Activated T-helper 17 cell treated with anti-CD3 and anti-CD28 coated beads, Interleukin-2, amount 50 U/mL, for 72 hours (primary cell): ENCODE measurements around the gene AQP2. TPM values are rescaled to one million over a fixed set of nuclear protein-coding genes. Genes with fewer than 3 reads are reported as not detected.
"Not testable (repeated sequence)": the region's sequence is repeated elsewhere in the genome, so short reads cannot be mapped to it uniquely, and the experiment has no call there.

ENCODE experiments used
- ATAC-seq: fragments of 150-1000 bp; cut with Tn5 transposase; replicated peaks from 2 replicates; pipeline ENCODE4 v1.10.0; 2021; ENCODE audit warnings: mild to moderate bottlenecking, moderate library complexity
- H3K27ac Mint-ChIP-seq: one replicate; pipeline ENCODE4 v1.8.0; 2022; ENCODE audit warnings: mixed read lengths
- H3K27me3 Mint-ChIP-seq: one replicate; pipeline ENCODE4 v1.8.0; 2022; ENCODE audit warnings: mixed read lengths
- H3K36me3 Mint-ChIP-seq: one replicate; pipeline ENCODE4 v1.8.0; 2022; ENCODE audit warnings: low read depth, mild to moderate bottlenecking, mixed read lengths
- H3K4me1 Mint-ChIP-seq: one replicate; pipeline ENCODE4 v1.8.0; 2022; ENCODE audit warnings: mixed read lengths
- H3K4me3 Mint-ChIP-seq: one replicate; pipeline ENCODE4 v1.8.0; 2022; ENCODE audit warnings: mild to moderate bottlenecking, mixed read lengths
- H3K9me3 Mint-ChIP-seq: one replicate; pipeline ENCODE4 v1.8.0; 2022; ENCODE audit warnings: mixed read lengths
- total RNA-seq, 2 donors: library from RNA; stranded (reverse); gene quantifications; one replicate each; pipeline ENCODE4 v1.2.3, GENCODE V29; 2022

AQP2 gene
- total RNA-seq, 2 donors from 2014 or later = not detected

DNA sequence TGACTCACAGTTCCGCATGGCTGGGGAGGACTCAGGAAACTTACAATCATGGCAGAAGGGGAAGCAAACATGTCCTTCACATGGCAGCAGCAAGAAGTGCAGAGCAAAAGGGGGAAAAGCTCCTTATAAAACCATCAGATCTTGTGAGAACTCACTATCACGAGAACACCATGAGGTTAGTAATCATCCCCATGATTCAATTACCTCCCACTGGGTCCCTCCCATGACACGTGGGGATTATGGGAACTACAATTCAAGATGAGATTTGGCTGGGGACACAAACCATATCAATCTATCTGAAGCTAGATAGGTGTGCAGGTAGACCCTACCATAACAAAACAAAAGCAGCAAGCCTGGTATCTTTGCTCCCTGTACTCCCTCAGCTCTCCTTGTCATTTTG lies 35.9 kb downstream of the AQP2 start:
- peak overlapping the region; percentile 36 for H3K27ac Mint-ChIP-seq
- peaks cover 48% of the 10 kb centered on the region for H3K36me3 Mint-ChIP-seq
- not testable (repeated sequence) for H3K4me1 Mint-ChIP-seq, H3K27me3 Mint-ChIP-seq, H3K4me3 Mint-ChIP-seq, ATAC-seq, H3K9me3 Mint-ChIP-seq

- ATAC-seq = no peak
- no peak overlapping the region for H3K27ac Mint-ChIP-seq
- peaks cover 60% of the 10 kb centered on the region for H3K36me3 Mint-ChIP-seq
- no peaks in the 10 kb centered on the region for H3K27me3 Mint-ChIP-seq
- H3K4me3 Mint-ChIP-seq = no peak overlapping the region
- H3K9me3 Mint-ChIP-seq = no peaks in the 10 kb centered on the region
- peaks cover 10% of the 10 kb centered on the region for H3K4me1 Mint-ChIP-seq
These were observed 37.2 kb downstream of the AQP2 start for GRCh38 chr12:49987625-49988303.

DNA sequence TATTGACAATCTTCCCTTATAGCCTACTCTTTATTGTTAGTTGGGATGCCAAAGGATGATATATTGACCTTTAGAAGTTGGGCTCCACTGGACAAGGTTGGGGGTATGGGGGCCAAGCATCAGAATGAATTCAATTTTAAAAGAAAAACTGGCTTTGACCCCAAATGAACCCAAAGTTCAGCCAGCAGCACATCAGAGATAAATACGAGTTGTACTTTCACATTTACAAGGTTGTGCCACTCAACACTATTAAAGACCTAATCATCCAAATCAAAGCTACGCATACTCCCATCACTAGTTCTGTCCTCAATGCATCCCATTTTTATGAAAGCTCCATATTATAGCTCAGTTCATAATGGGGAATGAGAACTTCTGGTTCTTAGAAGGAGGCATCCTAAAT lies 38.9 kb downstream of the AQP2 start:
- not testable (repeated sequence) for H3K27me3 Mint-ChIP-seq, ATAC-seq, H3K4me3 Mint-ChIP-seq, H3K27ac Mint-ChIP-seq, H3K9me3 Mint-ChIP-seq, H3K4me1 Mint-ChIP-seq
- peaks cover 77% of the 10 kb centered on the region for H3K36me3 Mint-ChIP-seq

DNA sequence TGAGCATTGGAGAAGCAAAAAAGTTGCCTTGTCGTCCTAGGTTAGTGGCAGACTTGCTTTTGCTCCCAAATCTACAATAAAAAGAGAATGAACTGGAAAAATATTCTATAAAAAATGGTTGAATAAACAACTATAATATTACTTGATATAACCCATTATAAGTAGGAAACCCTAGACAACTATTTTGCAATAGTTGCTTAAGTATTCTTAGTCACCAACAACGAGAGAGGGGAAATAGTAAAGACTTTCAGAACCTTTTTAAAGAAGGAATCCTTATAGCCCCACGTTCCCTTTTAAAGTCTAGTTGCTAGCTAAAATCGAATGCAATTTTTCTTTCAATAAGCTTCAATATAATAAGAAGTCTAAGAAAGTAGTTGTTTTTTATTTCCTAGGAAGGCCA lies 39.7 kb downstream of the AQP2 start:
- ATAC-seq = no peak
- Mint-ChIP-seq H3K36me3 (peaks cover 86% of the 10 kb centered on the region), H3K9me3 (no peaks in the 10 kb centered on the region), H3K27me3 (no peaks in the 10 kb centered on the region), H3K27ac (no peak overlapping the region), H3K4me3 (no peak overlapping the region), H3K4me1 (peaks cover 10% of the 10 kb centered on the region)

GRCh38 chr12:49998453-49998852 lies 47.9 kb downstream of the AQP2 start:
- Mint-ChIP-seq H3K36me3 (peaks cover 96% of the 10 kb centered on the region), H3K4me1 (no peaks in the 10 kb centered on the region), H3K9me3 (no peaks in the 10 kb centered on the region), H3K4me3 (no peak overlapping the region), H3K27ac (no peak overlapping the region), H3K27me3 (no peaks in the 10 kb centered on the region)
- no peak for ATAC-seq

DNA sequence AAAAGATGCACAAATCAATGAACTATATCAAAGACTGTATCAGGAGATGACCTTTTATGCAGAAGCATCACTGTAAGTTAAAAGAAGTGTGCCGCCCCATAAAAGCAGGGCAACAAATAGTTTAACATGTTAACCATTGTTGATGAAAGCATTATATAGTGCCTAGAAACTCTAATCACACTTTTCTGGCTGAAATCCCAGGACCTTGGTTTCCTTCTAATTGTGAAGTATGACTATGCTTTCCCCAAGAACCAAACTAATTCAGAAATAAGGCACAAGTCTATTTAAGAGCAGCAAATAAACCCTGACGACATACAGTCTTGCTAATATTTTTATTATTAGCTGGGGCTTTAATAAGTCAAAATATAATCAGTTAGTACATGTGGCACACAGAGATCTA lies 53.1 kb downstream of the AQP2 start:
- no peaks in the 10 kb centered on the region for H3K9me3 Mint-ChIP-seq
- H3K27me3 Mint-ChIP-seq = no peaks in the 10 kb centered on the region
- no peak for ATAC-seq
- peaks cover 78% of the 10 kb centered on the region for H3K36me3 Mint-ChIP-seq
- peaks cover 3% of the 10 kb centered on the region for H3K4me1 Mint-ChIP-seq
- no peak overlapping the region for H3K4me3 Mint-ChIP-seq
- H3K27ac Mint-ChIP-seq = no peak overlapping the region

- peaks cover 72% of the 10 kb centered on the region for H3K36me3 Mint-ChIP-seq
These were observed 54.2 kb downstream of the AQP2 start for GRCh38 chr12:50004696-50005095.

DNA sequence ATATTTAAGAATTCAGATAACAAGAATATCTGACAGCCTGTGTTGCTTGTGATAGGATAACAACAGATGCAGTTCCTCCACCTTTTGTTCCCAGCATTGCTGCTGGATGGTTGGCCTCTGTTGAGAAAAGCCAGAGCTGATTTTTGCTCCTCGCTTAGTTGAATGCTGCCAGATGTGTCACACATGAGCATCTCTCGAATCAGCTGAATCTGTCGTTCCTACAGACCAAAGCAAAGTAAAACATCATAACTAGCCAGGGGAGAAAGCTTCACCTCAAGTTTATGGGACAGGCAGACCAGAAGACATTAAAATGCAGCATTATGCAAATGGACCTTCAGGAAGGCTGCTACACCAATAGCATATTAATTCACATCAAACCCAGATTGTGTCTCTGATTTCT lies 54.6 kb downstream of the AQP2 start:
- Mint-ChIP-seq H3K36me3 (peaks cover 72% of the 10 kb centered on the region), H3K27ac (peak overlapping the region; percentile 41), H3K4me1 (peaks cover 8% of the 10 kb centered on the region), H3K27me3 (no peaks in the 10 kb centered on the region), H3K4me3 (no peak overlapping the region), H3K9me3 (no peaks in the 10 kb centered on the region)
- ATAC-seq = no peak

More at GRCh38 chr12:50004696-50005095, 54.2 kb downstream of the AQP2 start:
- Mint-ChIP-seq H3K9me3 (no peaks in the 10 kb centered on the region), H3K4me1 (peaks cover 7% of the 10 kb centered on the region), H3K4me3 (no peak overlapping the region), H3K27me3 (no peaks in the 10 kb centered on the region), H3K27ac (peak overlapping the region; percentile 41)
- ATAC-seq = no peak

DNA sequence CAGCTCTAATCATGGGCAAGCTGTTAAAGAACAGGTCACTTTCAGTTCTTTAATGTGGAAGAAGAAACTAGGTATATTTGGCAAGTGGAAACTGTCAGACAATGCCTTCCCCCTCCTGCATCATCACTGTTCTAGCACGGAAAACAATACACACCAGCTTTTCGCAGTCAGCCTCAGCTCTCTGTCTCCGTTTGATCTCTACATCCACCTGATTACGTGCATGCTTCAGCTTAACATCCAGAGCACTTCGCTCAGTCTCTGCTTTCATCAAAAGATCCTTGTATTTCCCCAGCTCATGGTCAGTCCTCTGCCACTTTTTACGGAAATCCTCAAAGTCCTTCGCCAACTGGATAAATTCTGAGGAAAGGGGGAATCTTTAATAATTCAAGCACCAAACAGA lies 55.7 kb downstream of the AQP2 start:
- peak; percentile 49 for ATAC-seq
- no peak overlapping the region for H3K27ac Mint-ChIP-seq
- peak overlapping the region; percentile 9 for H3K4me3 Mint-ChIP-seq
- peaks cover 8% of the 10 kb centered on the region for H3K4me1 Mint-ChIP-seq
- H3K36me3 Mint-ChIP-seq = peaks cover 69% of the 10 kb centered on the region
- no peaks in the 10 kb centered on the region for H3K27me3 Mint-ChIP-seq
- H3K9me3 Mint-ChIP-seq = no peaks in the 10 kb centered on the region

GRCh38 chr12:50006754-50007442 lies 56.4 kb downstream of the AQP2 start:
- no peak overlapping the region for H3K4me3 Mint-ChIP-seq

More at GRCh38 chr12:50006754-50007442, 56.4 kb downstream of the AQP2 start:
- peaks cover 8% of the 10 kb centered on the region for H3K4me1 Mint-ChIP-seq
- no peak for ATAC-seq
- no peaks in the 10 kb centered on the region for H3K9me3 Mint-ChIP-seq
- no peak overlapping the region for H3K27ac Mint-ChIP-seq
- H3K36me3 Mint-ChIP-seq = peaks cover 64% of the 10 kb centered on the region
- no peaks in the 10 kb centered on the region for H3K27me3 Mint-ChIP-seq

Other genes with a start within 250 kb of the AQP2 start
- gene FMNL3, start 243.3 kb upstream of the AQP2 start, total RNA-seq = 10 to 100 TPM; 19.9 to 33.8 TPM
- gene TMBIM6, start 209.2 kb upstream of the AQP2 start, total RNA-seq = 100 to 1,000 TPM; 407 to 411 TPM
- gene NCKAP5L, start 122.3 kb upstream of the AQP2 start, total RNA-seq = 1 to 10 TPM; 1.2 to 2.4 TPM
- gene BCDIN3D, start 107.6 kb upstream of the AQP2 start, total RNA-seq = 1 to 10 TPM; 3.4 to 5.1 TPM
- gene FAIM2, start 46.8 kb upstream of the AQP2 start, total RNA-seq = 1 to 10 TPM in 1 of 2 donors, under 1 TPM in 1; 0.73 to 1.6 TPM
- not detected for gene AQP5, start 11.1 kb downstream of the AQP2 start, total RNA-seq
- not detected for gene AQP6, start 22.2 kb downstream of the AQP2 start, total RNA-seq
- gene RACGAP1, start 74.8 kb downstream of the AQP2 start, total RNA-seq = 100 to 1,000 TPM; 132 to 145 TPM
- gene ASIC1, start 106.9 kb downstream of the AQP2 start, total RNA-seq = 1 to 10 TPM in 1 of 2 donors, under 1 TPM in 1; 0.53 to 1.4 TPM
- gene SMARCD1, start 134.6 kb downstream of the AQP2 start, total RNA-seq = 10 to 100 TPM; 29.4 to 57.3 TPM
- under 1 TPM in 1 of 2 donors, not detected in 1; 0.35 TPM for gene GPD1, start 153.3 kb downstream of the AQP2 start, total RNA-seq
- gene COX14, start 161.5 kb downstream of the AQP2 start, total RNA-seq = 10 to 100 TPM; 29.8 to 55.5 TPM
- gene CERS5, start 216.6 kb downstream of the AQP2 start, total RNA-seq = 10 to 100 TPM; 72.0 to 77.6 TPM